Measurements from ENCODE around the gene EBNA1BP2. TPM values are rescaled to one million over a fixed set of nuclear protein-coding genes. Genes with fewer than 3 reads are reported as not detected.
"Not testable (repeated sequence)": the region's sequence is repeated elsewhere in the genome, so short reads cannot be mapped to it uniquely, and the experiment has no call there.

EBNA1BP2 gene
- total RNA-seq, 2 experiments from 2014 or later: 58.8 to 59.0 TPM

DNA sequence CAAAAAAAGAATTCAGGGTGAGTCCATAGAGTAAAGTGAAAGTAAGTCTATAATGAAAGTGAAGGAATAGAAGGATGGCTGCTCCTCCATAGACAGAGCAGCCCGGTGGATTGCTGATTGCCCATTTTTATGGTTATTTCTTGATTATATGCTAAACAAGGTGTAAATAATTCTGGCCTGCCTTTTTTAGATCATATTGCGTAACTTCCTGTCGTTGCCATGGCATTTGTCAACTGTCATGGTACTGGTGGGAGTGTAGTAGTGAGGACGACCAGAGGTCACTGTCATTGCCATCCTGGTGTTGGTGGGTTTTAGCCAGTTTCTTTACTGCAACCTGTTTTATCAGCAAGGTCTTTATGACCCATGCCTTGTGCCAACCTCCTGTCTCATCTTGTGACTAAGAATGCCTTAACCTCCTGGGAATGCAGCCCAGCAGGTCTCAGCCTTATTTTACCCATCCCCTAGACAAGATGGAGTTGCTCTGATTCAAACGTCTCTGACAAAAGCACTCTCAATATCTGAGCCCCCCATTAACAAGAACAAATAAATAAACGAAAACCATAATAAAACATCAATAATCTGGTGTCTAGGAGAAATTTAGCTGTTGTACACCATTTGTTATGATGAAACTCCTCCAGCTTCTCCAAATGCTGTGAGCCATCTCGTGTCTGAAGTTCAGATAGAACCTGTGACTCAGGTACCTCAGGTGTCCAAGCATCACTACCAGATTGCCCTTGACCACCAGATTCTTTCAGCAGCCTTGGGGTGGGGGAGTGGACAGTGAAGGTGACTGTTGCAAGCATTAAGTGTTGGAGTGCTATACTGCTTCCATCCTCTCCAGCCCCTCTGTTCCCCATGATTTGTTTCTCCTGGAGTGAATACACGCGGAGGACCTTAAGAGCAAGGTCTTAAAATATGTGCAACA is 36.0 kb downstream of the EBNA1BP2 start:
- POLR2A ChIA-PET: no interaction called here
- H3K4me3 Mint-ChIP-seq: no peak overlapping the region
- no peak for DNase-seq
- ATAC-seq: no peak
- H3K9me3 Mint-ChIP-seq (ENCODE audit: insufficient read depth): no peaks in the 10 kb centered on the region
- CTCF ChIA-PET: no interaction called here
- H3K36me3 Mint-ChIP-seq (ENCODE audit: low read depth): no peaks in the 10 kb centered on the region
- no peaks in the 10 kb centered on the region for H3K4me1 Mint-ChIP-seq (ENCODE audit: low read depth)
- H3K27ac Mint-ChIP-seq: no peak overlapping the region
- H3K27me3 Mint-ChIP-seq (ENCODE audit: low read depth): peaks cover 15% of the 10 kb centered on the region

DNA sequence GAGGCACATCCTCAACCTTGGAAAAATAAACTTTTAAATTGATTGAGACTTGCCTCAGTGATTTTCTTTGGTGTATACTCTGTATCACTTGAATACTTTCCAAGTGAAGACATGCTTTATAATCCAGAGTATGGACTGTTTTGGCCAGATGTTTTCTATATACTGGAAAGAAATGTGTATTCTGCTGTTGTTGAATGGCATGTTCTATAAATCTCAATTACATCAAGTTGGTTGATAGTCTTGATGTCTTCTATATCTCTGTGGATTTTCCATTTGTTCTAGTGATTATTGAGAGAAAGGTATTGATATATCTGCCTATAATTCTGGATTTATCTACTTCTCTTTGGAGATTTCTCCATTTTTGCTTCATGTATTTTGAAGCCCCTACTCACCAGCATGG is 37.5 kb downstream of the EBNA1BP2 start:
- H3K27ac Mint-ChIP-seq: no peak overlapping the region
- CTCF ChIA-PET: no interaction called here
- H3K36me3 Mint-ChIP-seq (ENCODE audit: low read depth): no peaks in the 10 kb centered on the region
- H3K4me3 Mint-ChIP-seq: no peak overlapping the region
- peaks cover 22% of the 10 kb centered on the region for H3K27me3 Mint-ChIP-seq (ENCODE audit: low read depth)
- no peaks in the 10 kb centered on the region for H3K9me3 Mint-ChIP-seq (ENCODE audit: insufficient read depth)
- no peak for ATAC-seq
- POLR2A ChIA-PET: no interaction called here
- no peaks in the 10 kb centered on the region for H3K4me1 Mint-ChIP-seq (ENCODE audit: low read depth)
- no peak for DNase-seq

DNA sequence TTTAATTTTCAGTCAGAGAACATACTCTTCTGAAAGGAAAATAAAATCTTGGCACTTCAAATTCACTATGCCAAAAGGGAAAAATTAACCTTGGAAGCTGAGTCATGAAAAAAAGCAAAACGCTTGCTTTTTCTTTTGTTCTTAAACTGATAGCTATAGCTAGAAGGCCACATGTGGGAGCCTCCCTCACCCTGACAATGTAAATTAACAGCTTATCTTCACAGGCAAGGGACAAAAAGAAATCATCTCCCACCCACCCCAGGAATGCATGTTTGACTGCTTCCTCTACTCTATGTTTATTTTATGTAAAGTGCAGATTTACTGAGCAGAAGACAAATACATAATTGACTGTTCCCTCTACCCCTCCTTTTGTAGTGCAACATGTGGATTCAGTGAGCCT is 38.0 kb downstream of the EBNA1BP2 start:
- CTCF ChIA-PET: no interaction called here
- ATAC-seq (no peak), DNase-seq (no peak)
- no peaks in the 10 kb centered on the region for H3K36me3 Mint-ChIP-seq (ENCODE audit: low read depth)
- H3K9me3 Mint-ChIP-seq (ENCODE audit: insufficient read depth): no peaks in the 10 kb centered on the region
- peaks cover 22% of the 10 kb centered on the region for H3K27me3 Mint-ChIP-seq (ENCODE audit: low read depth)
- no peak overlapping the region for H3K4me3 Mint-ChIP-seq
- H3K4me1 Mint-ChIP-seq (ENCODE audit: low read depth): no peaks in the 10 kb centered on the region
- H3K27ac Mint-ChIP-seq: no peak overlapping the region
- POLR2A ChIA-PET: no interaction called here

DNA sequence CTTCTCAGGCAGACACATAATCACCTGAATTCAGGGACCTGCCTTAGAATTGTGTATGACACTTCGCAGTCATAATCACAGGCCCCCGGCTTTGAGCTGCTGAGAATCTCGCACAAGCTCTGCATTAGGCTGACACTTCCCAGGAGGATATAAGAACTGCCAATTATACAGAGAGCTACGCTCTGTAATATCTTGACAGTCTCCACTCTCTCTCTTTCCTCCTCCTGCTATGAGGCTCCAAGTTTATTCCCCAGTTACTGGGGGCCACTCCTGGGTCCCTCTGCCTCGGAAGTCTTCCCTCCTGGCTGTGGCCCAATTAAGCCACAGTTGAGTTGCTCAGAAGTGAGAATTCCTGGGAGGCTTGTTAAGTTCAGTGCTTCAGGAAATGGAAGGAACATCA is 42.7 kb downstream of the EBNA1BP2 start:
- Mint-ChIP-seq H3K9me3 (ENCODE audit: insufficient read depth) (no peaks in the 10 kb centered on the region), H3K27me3 (ENCODE audit: low read depth) (peaks cover 28% of the 10 kb centered on the region), H3K4me3 (no peak overlapping the region), H3K36me3 (ENCODE audit: low read depth) (no peaks in the 10 kb centered on the region), H3K27ac (no peak overlapping the region), H3K4me1 (ENCODE audit: low read depth) (no peaks in the 10 kb centered on the region)
- ChIA-PET CTCF (no interaction called here), POLR2A (no interaction called here)
- ATAC-seq (no peak), DNase-seq (no peak)

DNA sequence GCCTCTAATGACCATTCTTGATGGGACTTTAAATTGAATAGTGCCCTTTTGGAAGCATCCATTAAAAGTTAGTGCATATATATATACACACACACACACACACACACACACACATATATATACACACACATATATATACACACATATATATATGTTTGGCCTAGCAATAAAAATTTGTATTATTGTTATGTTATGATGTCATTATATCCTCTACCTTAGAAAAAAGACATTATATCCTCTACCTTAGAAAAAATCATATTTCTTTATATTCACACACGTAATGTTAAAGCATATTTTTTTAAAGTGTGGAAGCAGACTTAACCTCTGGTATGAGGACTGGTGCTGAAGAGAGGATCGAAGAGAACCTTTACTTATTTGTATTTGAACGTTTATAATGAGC is 43.3 kb downstream of the EBNA1BP2 start:
- POLR2A ChIA-PET: no interaction called here
- CTCF ChIA-PET: no interaction called here
- ATAC-seq: no peak
- no peaks in the 10 kb centered on the region for H3K4me1 Mint-ChIP-seq (ENCODE audit: low read depth)
- H3K27me3 Mint-ChIP-seq (ENCODE audit: low read depth): peaks cover 28% of the 10 kb centered on the region
- H3K27ac Mint-ChIP-seq: no peak overlapping the region
- H3K9me3 Mint-ChIP-seq (ENCODE audit: insufficient read depth): no peaks in the 10 kb centered on the region
- H3K4me3 Mint-ChIP-seq: no peak overlapping the region
- no peaks in the 10 kb centered on the region for H3K36me3 Mint-ChIP-seq (ENCODE audit: low read depth)
- no peak for DNase-seq

DNA sequence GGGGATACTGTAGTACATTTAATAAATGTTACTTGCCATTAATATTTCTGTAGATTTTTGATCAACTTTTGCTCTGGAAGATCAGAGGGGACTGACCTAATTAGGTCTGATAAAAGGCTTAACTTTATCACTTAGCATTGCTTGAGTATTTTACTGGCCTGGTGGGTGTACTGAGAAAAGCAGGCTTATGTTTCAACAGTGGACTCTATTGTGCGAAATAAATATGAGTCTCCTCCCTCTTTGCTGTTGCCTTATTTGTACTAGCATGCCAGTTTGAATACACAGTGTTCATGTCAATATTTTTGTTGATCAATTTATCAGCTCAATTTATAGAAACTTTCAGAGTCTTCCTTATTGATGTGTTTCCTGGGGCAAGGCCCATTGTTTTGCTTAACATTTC is 49.1 kb downstream of the EBNA1BP2 start:
- H3K9me3 Mint-ChIP-seq (ENCODE audit: insufficient read depth): no peaks in the 10 kb centered on the region
- no peaks in the 10 kb centered on the region for H3K36me3 Mint-ChIP-seq (ENCODE audit: low read depth)
- no peak overlapping the region for H3K4me3 Mint-ChIP-seq
- DNase-seq (no peak), ATAC-seq (no peak)
- no peak overlapping the region for H3K27ac Mint-ChIP-seq
- H3K4me1 Mint-ChIP-seq (ENCODE audit: low read depth): no peaks in the 10 kb centered on the region
- peaks cover 15% of the 10 kb centered on the region for H3K27me3 Mint-ChIP-seq (ENCODE audit: low read depth)
- ChIA-PET POLR2A (no interaction called here), CTCF (no interaction called here)

DNA sequence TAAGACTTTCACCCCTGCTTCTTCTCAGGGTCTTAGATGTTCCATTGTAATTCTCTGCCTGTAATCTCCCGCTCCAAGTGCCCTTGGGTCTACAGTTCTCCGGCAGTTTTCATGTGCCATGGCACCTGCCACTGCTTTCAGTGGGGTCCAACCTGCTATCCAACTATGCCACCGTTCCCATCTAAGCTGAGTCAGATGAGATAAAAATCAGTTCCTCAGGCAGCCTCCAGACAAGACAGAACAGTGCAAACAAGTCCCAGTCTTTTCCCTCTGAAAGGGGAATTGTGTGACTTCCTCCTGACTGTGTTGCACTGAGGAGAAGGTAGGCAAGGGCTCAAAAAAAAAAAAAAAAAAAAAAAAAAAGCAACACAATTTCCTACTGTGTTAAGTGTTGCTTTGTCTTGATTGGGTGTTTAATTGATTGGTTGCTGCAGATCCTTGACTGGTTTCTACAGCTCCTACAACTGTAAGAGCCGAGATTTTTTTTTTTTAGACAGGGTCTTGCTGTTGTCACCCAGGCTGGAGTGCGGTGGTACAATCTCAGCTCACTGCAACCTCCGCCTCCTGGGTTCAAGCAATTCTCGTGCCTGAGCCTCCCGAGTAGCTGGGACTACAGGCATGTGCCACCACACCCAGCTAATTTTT is 50.7 kb downstream of the EBNA1BP2 start:
- no peak overlapping the region for H3K4me3 Mint-ChIP-seq
- peaks cover 7% of the 10 kb centered on the region for H3K27me3 Mint-ChIP-seq (ENCODE audit: low read depth)
- ATAC-seq (no peak), DNase-seq (no peak)
- CTCF ChIA-PET: no interaction called here
- no peaks in the 10 kb centered on the region for H3K36me3 Mint-ChIP-seq (ENCODE audit: low read depth)
- POLR2A ChIA-PET: no interaction called here
- no peaks in the 10 kb centered on the region for H3K9me3 Mint-ChIP-seq (ENCODE audit: insufficient read depth)
- no peaks in the 10 kb centered on the region for H3K4me1 Mint-ChIP-seq (ENCODE audit: low read depth)
- H3K27ac Mint-ChIP-seq: no peak overlapping the region

DNA sequence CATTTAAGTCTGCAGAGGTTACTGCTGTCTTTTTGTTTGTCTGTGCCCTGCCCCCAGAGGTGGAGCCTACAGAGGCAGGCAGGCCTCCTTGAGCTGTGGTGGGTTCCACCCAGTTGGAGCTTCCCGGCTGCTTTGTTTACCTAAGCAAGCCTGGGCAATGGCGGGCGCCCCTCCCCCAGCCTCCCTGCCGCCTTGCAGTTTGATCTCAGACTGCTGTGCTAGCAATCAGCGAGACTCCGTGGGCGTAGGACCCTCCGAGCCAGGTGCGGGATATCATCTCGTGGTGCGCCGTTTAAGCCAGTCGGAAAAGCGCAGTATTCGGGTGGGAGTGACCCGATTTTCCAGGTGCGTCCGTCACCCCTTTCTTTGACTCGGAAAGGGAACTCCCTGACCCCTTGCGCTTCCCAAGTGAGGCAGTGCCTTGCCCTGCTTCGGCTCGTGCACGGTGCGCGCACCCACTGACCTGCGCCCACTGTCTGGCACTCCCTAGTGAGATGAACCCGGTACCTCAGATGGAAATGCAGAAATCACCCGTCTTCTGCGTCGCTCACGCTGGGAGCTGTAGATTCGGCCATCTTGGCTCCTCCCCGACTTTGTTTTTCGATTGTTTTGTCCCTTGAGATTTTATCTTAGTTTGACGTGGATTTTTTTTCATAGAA is 52.0 kb downstream of the EBNA1BP2 start:
- H3K9me3 Mint-ChIP-seq (ENCODE audit: insufficient read depth); H3K27me3 Mint-ChIP-seq (ENCODE audit: low read depth); H3K27ac Mint-ChIP-seq; H3K4me1 Mint-ChIP-seq (ENCODE audit: low read depth); H3K36me3 Mint-ChIP-seq (ENCODE audit: low read depth); H3K4me3 Mint-ChIP-seq; DNase-seq; POLR2A ChIA-PET; CTCF ChIA-PET; ATAC-seq: not testable (repeated sequence)

Small RNA genes within 50 kb of the gene (microRNA-seq; reads per million reads assigned to microRNA genes)
- 2.9 reads per million for gene MIR6733

Other genes starting within 250 kb of the EBNA1BP2 start
- gene SLC2A1, start 213.4 kb downstream of the EBNA1BP2 start, total RNA-seq: 100 to 1,000 TPM; 113 to 123 TPM
- not detected for gene CFAP57, start within 50 bp of the EBNA1BP2 start, total RNA-seq
- not detected for gene TMEM125, start 97.7 kb upstream of the EBNA1BP2 start, total RNA-seq
- not detected for gene C1orf210, start 113.3 kb upstream of the EBNA1BP2 start, total RNA-seq
- 1 to 10 TPM in 1 of 2 experiments, under 1 TPM in 1; 0.53 to 1.3 TPM for gene TIE1, start 128.7 kb upstream of the EBNA1BP2 start, total RNA-seq
- not detected for gene MPL, start 165.5 kb upstream of the EBNA1BP2 start, total RNA-seq
- gene CDC20, start 186.7 kb upstream of the EBNA1BP2 start, total RNA-seq: 100 to 1,000 TPM; 214 to 232 TPM
- gene ELOVL1, start 195.7 kb upstream of the EBNA1BP2 start, total RNA-seq: 10 to 100 TPM; 69.6 to 71.0 TPM
- 10 to 100 TPM; 33.1 to 35.1 TPM for gene MED8, start 217.5 kb upstream of the EBNA1BP2 start, total RNA-seq
- gene SZT2, start 217.6 kb upstream of the EBNA1BP2 start, total RNA-seq: 10 to 100 TPM; 57.2 to 58.3 TPM

Measured in activated CD8-positive, alpha-beta T cell treated with anti-CD3 and anti-CD28 coated beads, Interleukin-2, amount 10 ng/mL, durations not matched to agents 7 days and 5 days (primary cell).